Skeletal muscle tissue (tissue), 4 donors: Measurements from ENCODE around the gene BANK1. TPM values are rescaled to one million over a fixed set of nuclear protein-coding genes. Genes with fewer than 3 reads are reported as not detected.

Experiments used
- H3K27ac ChIP-seq: one replicate; pipeline ENCODE4 v1.7.0; 2013; ENCODE audit warnings: mild to moderate bottlenecking, low read depth, low read length, inconsistent platforms
- H3K27me3 ChIP-seq, 3 donors: one replicate each; pipeline ENCODE4 v1.7.0; 2013; ENCODE audit warnings: low read length in 3 of 3; ENCODE audit not compliant: control insufficient read depth in 3 of 3, insufficient read depth in 3 of 3
- H3K36me3 ChIP-seq, 3 donors: one replicate each; pipeline ENCODE4 v1.7.0; 2013; ENCODE audit warnings: low read length in 3 of 3; ENCODE audit not compliant: control insufficient read depth in 3 of 3, insufficient read depth in 3 of 3
- H3K4me1 ChIP-seq, 3 donors: one replicate each; pipeline ENCODE4 v1.7.0; 2013; ENCODE audit warnings: low read length in 3 of 3, mild to moderate bottlenecking in 3 of 3; ENCODE audit not compliant: control insufficient read depth in 3 of 3, insufficient read depth in 3 of 3
- H3K4me3 ChIP-seq, 3 donors: one replicate each; pipeline ENCODE4 v1.7.0; 2013; ENCODE audit warnings: low read length in 3 of 3
- H3K9ac ChIP-seq, 3 donors: one replicate each; pipeline ENCODE4 v1.7.0; 2013; ENCODE audit warnings: low read length in 3 of 3, mild to moderate bottlenecking in 3 of 3, moderate library complexity in 2 of 3, low read depth in 1 of 3
- H3K9me3 ChIP-seq, 3 donors: one replicate each; pipeline ENCODE4 v1.7.0; 2013; ENCODE audit warnings: low read length in 3 of 3; ENCODE audit not compliant: control insufficient read depth in 3 of 3
- total RNA-seq: library from RNA; depleted of rRNA; stranded (reverse); fragments of >200 nt; gene quantifications from one replicate; pipeline ENCODE4 v1.2.3, GENCODE V29; 2014
- donor health status: Osteomylitis.

The BANK1 gene
- total RNA-seq, 1 donor from 2014 or later, result 0.52 TPM

DNA sequence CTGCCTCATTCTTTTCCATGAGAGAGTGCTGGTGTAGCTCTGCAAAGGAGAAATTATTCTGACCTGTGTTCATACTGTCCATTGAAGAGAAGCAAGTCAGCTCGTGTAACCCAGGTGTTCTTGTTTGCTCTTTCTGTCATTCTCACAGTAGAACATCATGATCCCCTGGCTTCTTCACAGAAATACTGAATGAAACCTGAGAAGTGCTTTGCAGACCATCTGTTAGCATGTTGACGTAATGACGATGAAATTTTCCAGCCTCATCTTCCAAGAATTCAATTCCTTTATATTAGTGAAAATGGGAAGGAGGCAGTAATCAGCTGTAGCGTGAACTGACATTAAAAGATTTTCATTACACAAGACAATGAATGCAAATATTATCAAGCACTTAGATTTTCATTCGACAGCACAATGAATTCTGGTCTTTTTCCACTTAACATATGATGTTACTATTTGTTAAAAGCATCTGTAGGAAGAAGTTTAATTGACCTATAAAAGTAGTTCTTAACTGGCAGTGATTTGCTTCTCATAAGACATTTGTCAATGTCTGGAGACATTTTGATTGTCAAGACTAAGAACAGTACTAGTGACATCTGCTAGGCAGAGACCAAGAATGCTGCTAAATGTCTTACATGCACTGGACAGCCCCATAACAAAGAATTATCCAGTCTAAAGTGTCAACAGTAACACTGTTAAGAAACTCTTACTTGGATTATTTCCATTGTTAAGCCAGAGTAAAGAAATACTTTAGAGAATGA, 246.3 kb downstream of the BANK1 start:
- Histone ChIP-seq H3K27ac (no peak overlapping the region), H3K36me3 (no peaks in the 10 kb centered on the region), H3K9ac (no peak overlapping the region), H3K4me3 (no peak overlapping the region), H3K4me1 (no peaks in the 10 kb centered on the region), H3K27me3 (no peaks in the 10 kb centered on the region), H3K9me3 (no peaks in the 10 kb centered on the region)

GRCh38 chr4:102037566-102037965, 247.0 kb downstream of the BANK1 start:
- Histone ChIP-seq H3K4me1 (no peaks in the 10 kb centered on the region), H3K9me3 (no peaks in the 10 kb centered on the region), H3K36me3 (no peaks in the 10 kb centered on the region), H3K9ac (no peak overlapping the region), H3K4me3 (peak overlapping the region in 1 of 3 donors; percentile 31), H3K27me3 (no peaks in the 10 kb centered on the region), H3K27ac (no peak overlapping the region)

- H3K27ac ChIP-seq, result no peak overlapping the region
- H3K27me3 ChIP-seq, result no peaks in the 10 kb centered on the region
- H3K36me3 ChIP-seq, result no peaks in the 10 kb centered on the region
- H3K9ac ChIP-seq, result no peak overlapping the region
- H3K4me1 ChIP-seq, result no peaks in the 10 kb centered on the region
- H3K4me3 ChIP-seq, result no peak overlapping the region
- no peaks in the 10 kb centered on the region for H3K9me3 ChIP-seq
Observed at GRCh38 chr4:102042871-102043802, 252.6 kb downstream of the BANK1 start.

DNA sequence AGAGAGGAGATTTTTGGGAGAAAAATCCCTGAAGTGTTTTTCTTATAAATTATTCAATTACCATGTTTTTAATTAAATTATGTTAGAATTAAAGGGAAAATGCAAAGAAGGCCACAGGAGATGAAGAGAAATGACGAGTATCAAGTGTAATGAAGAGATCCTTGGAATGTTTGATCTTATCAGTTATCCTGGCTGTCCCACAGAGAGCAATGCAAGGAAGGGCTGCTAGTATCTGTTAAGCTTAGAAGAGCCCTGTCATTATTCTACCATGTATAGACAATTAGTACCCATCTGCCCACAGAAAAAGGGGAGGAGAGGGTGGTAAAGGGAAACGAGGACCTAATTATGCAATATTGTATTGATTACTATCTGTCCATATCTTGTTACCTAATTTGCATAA, 257.1 kb downstream of the BANK1 start:
- Histone ChIP-seq H3K9me3 (no peaks in the 10 kb centered on the region), H3K36me3 (no peaks in the 10 kb centered on the region), H3K27ac (no peak overlapping the region), H3K27me3 (no peaks in the 10 kb centered on the region), H3K4me1 (no peaks in the 10 kb centered on the region), H3K9ac (no peak overlapping the region), H3K4me3 (no peak overlapping the region)

- no peak overlapping the region for H3K27ac ChIP-seq
Observed at GRCh38 chr4:102055805-102056204, 265.3 kb downstream of the BANK1 start.

GRCh38 chr4:102057122-102057521, 266.6 kb downstream of the BANK1 start:
- Histone ChIP-seq H3K9me3 (no peaks in the 10 kb centered on the region), H3K4me1 (no peaks in the 10 kb centered on the region), H3K27ac (no peak overlapping the region), H3K27me3 (no peaks in the 10 kb centered on the region), H3K4me3 (no peak overlapping the region), H3K9ac (no peak overlapping the region), H3K36me3 (no peaks in the 10 kb centered on the region)

More at GRCh38 chr4:102055805-102056204, 265.3 kb downstream of the BANK1 start:
- Histone ChIP-seq H3K9ac (no peak overlapping the region), H3K36me3 (no peaks in the 10 kb centered on the region), H3K4me1 (no peaks in the 10 kb centered on the region), H3K4me3 (no peak overlapping the region), H3K27me3 (no peaks in the 10 kb centered on the region), H3K9me3 (no peaks in the 10 kb centered on the region)

DNA sequence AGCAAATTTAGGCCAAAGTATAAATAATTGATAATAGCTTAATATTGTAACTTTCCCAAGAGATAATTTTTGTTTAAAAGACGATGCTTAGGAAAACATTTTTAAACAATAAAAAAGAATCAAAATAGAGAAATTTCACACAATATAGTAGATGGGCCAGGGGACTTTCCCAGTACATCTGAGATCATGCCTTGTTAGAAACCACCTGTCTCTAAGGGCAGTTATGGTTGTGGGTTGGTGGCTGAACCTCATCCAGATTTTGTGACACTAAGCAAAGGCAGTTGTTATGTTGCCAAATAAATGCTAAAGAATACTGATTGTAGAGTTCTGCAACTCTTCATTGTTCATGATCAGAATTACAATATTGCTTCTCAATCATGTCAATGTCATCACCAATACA, 270.6 kb downstream of the BANK1 start:
- H3K9ac ChIP-seq, result no peak overlapping the region
- no peak overlapping the region for H3K4me3 ChIP-seq
- H3K4me1 ChIP-seq, result no peaks in the 10 kb centered on the region
- no peaks in the 10 kb centered on the region for H3K36me3 ChIP-seq
- no peaks in the 10 kb centered on the region for H3K27me3 ChIP-seq
- H3K27ac ChIP-seq, result no peak overlapping the region
- no peaks in the 10 kb centered on the region for H3K9me3 ChIP-seq

GRCh38 chr4:102064747-102065442, 274.4 kb downstream of the BANK1 start:
- H3K4me1 ChIP-seq, result no peaks in the 10 kb centered on the region
- no peak overlapping the region for H3K27ac ChIP-seq
- H3K4me3 ChIP-seq, result no peak overlapping the region
- H3K9ac ChIP-seq, result no peak overlapping the region
- H3K36me3 ChIP-seq, result no peaks in the 10 kb centered on the region
- no peaks in the 10 kb centered on the region for H3K9me3 ChIP-seq
- no peaks in the 10 kb centered on the region for H3K27me3 ChIP-seq

- H3K9ac ChIP-seq, result no peak overlapping the region
- no peaks in the 10 kb centered on the region for H3K36me3 ChIP-seq
- H3K4me3 ChIP-seq, result no peak overlapping the region
- no peak overlapping the region for H3K27ac ChIP-seq
- no peaks in the 10 kb centered on the region for H3K9me3 ChIP-seq
- H3K27me3 ChIP-seq, result no peaks in the 10 kb centered on the region
- H3K4me1 ChIP-seq, result no peaks in the 10 kb centered on the region
Observed at GRCh38 chr4:102076622-102077021, 286.1 kb downstream of the BANK1 start.
